HPDE6-E6E7 (cell line): Measurements from ENCODE around the gene SMIM44.

Source experiments
- DNase-seq: peaks from one replicate; pipeline ENCODE4 v3.0.0; 2011; ENCODE audit warnings: missing footprints; ENCODE audit errors: extremely low spot score

Gene SMIM44

DNA sequence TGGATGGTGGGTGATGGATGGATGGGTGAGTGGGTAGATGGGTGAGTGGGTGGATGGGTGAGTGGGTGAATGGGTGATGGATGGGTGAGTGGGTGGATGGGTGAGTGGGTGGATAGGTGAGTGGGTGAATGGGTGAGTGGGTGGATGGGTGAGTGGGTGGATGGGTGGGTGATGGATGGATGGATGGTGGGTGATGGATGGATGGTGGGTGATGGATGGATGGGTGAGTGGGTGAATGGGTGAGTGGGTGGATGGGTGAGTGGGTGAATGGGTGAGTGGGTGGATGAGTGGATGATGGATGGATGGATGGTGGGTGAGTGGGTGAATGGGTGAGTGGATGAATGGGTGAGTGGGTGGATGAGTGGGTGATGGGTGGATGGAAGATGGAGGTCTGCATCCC lies 5.7 kb downstream of the SMIM44 start:
- DNase-seq = no peak

DNA sequence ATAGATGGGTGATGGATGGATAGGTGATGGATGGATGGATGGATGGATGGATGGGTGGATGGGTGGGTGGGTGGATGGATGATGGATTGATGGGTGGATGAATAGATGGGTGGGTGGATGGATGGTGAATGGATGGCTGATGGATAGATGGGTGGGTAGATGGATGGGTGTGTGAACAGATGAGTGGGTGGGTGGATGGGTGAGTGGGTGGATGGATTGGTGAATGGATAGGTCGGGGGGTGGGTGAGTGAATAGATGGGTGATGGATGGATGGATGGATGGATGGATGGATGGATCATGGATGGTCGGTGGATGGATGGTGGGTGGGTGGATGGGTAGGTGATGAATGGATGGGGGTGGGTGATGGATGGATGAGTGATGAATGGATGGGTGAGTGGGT lies 6.4 kb downstream of the SMIM44 start:
- no peak for DNase-seq

DNA sequence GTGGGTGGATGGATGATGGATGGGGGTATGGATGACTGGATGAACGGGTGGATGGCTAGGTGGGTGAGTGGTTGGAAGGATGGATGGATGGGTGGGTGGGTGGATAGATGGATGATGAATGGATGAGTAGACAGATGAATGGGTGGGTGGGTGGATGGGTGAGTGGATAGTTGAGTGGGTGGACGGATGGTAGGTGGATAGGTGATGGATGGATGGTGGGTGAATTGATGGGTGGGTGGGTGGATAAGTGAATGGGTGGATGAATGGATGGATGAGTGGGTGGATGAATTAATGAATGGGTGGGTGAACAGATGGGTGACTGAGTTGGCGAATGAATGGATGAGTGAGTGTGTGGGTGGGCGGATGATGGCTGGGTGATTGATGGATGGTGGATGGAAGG lies 7.8 kb downstream of the SMIM44 start:
- DNase-seq = no peak

DNA sequence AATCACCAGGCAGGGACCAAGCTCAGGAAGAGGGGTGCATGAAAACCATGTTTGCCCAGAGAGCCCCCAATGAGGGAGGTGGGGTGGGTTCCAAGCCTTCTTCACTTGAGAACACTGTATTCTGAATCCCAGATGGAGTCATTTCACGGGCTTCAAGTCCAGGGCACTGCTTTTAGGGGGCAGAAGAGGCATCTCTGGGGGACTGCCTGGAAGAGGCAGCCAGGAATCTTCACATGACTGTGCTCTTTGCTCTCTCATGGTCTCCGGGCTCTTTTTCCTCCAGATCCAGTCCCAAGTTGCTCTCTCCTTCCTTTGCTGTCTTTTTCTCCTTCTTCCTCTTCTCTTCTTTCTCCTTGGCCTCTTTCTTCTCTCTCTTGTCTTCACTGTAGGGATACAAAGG lies 8.6 kb downstream of the SMIM44 start:
- no peak for DNase-seq

DNA sequence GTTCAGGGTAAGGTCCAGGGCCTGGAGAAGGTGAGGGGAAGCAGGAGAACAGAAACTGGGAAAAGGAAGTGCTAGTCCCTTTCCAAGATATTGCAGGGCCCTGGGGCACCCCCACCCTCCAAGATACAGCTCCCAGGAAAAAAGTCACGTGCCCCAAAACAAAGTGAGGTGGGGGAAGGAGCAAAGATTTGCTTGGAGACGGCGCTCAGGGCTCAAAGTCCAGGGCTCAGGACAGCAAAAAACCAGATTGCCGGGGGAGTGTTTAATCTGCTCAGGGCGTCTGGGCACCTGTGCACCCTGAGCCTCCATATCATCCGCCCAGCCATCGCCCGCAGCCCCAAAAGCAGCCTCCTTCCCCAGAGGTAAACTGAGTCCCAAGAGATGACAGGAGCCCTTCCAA lies 9.2 kb downstream of the SMIM44 start:
- no peak for DNase-seq

DNA sequence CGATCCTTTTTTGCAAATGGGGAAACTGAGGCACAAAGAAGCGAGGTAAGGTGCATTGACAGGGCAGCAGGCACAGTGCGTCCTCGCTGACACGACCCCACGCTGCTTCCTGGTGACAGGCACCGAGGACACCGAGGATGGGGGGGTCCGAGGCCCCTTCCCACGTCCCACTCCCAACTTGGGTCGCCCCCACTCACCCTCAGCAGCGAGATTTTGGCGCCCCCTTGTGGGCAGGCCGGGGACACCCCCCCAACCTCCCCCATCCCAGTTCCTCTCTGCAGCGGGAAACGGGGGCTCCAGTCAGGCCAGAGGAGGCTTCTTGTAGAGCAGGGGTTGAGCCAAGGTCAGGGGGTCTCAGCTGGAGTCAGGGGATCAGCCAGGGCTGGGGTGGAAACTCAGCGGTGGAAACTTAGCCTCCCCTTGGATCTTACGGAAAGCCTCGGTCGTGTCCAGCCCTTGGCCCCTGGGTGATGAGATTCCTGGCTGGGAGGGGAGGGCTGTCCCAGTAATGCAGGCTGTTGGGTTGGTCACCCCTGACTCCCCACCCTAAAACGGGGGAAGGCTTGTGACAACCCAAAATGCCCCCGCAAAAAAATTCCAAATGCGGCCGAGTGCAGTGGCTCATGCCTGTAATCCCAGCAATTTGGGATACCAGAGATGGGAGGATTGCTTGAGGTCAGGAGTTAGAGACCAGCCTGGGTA lies 11.1 kb downstream of the SMIM44 start:
- DNase-seq = no peak

DNA sequence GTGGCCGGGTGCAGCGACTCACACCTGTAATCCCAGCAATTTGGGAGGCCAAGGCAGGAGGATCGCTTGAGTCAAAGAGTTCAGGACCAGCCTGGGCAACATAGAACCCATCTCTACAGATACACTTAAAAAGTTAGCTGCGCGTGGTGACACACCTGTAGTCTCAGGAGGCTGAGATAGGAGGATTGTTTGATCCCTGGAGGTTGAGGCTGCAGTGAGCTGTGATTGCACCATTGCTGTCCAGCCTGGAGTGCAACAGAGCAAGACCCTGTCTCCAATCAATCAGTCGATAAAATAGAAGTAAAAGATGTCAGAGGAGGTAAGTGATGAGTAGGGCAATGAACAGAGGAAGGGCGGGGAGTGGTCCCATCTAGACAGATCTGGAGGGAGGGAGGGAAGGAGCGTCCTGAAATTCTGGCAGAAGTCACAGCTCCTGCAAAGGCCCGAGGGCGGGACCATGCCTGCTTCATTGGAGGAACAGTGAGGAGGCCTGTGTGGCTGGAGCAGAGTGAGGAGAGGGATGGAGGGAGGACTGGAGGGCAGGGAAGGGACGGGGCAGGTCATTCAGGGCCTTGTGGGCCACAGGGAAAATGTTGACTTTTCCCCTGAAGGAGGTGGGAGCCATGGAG lies 12.6 kb downstream of the SMIM44 start:
- no peak for DNase-seq

DNA sequence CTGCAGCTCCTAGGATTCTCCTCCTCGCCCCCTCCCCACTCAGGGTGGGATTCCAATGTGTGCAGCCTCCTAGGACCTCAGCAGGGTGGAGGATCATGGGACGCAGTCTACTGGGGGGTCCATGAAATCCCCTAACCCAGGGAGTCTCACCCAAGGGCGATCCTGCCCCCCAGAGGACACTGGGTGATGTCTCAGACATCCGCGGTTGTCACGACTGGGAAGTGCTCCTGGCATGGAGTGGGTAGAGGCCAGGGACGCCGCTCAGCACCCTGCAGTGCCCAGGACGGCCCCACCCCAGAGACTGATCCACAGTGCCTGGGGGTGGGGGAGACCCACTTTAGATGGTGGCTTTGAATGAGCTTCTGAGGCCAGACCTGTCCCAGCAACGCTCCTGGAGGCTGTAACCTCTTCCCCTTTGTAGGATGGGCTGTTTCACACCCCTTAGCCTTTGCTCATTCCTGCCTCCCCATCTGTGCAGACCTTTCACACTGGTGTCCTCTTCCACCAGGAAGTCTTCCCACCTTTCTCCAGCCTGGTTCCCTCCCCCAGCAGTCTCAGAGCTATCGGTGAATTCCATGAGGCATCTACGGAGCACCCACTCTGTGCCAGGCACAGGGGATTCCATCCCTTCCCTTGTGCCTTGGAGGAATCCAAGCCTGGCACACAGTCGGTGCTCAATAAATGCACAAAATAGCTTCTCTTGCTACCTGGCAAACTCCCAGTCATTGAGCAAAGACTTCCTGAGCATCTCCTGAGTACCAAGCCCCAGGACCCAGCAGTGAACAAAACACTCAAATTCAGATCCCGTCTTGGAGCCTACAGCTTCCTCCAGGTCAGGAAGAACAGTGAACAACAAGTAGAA lies 13.4 kb downstream of the SMIM44 start:
- no peak for DNase-seq

DNA sequence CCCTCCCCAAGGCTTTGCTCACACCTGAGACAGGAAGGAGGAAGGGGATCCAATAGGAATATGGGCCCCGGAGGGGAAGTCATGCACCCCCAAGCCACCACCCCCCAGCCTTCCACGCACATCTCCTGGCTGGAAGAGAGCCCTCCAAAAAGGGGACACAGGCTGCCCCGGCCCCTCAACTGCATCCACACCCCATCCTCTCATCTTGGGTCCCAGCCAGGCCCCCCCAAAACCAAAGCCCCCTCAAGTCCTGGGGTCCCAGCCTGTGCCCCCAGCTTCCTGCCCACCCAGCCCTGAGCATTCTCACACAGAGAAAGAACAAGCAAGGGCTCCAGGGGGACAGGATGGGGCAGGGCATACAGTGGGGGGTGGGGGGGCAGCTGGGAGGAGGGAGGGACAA lies 15.0 kb downstream of the SMIM44 start:
- DNase-seq = no peak

DNA sequence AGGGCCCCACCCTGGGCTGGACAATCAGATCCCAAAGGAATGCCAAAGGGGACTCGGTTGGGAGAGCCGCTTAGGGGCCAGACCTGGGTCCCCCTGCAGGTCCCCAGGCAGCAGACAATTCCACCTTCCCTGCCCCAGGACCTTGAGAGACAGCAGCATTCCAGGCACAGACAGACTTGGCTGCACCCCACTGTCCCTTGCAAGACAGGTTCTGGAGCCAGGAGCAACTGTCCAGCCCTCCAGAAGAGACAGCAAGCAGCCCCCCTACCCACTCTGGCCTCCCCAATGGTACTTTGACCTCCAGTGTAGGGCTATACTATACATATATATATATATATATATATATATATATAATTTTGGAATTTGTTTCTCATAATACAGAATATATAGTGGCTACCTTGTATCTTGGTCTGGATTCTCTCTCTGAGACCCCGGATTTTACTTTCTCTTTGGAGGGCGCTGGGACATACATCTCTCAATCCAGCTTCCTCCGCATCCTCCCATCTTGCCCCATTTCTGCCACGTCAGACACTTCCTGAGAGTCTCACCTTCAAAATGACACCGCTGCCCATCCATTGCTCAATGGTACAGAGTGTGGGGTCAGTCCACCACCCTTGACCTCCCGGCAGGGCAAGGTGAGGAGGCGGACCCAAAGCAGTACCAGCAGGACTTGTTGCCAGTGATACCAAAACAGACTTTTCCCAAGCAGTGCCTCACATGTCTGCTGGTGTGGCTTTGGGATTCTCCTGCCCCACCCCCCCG lies 15.6 kb downstream of the SMIM44 start:
- DNase-seq = no peak

DNA sequence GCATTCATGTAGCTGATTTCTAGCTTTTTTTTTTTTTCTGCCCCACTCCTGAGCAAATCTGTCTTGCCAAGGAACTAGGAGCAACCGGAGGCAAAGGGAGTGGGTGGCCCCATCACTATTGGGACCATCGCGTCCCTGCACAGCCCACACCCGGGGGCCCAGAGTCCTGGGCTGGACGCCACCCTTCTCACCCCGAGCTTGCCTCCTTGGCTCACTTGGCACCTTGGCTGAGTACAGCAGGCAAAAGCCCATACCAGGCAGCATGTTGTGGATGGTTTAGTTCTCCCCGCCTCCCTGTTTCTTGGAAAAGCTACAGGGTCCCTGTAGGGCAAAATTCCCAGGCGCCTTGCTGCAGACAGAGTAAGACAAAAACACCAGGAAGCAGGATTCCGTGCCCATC lies 16.6 kb downstream of the SMIM44 start:
- no peak for DNase-seq

DNA sequence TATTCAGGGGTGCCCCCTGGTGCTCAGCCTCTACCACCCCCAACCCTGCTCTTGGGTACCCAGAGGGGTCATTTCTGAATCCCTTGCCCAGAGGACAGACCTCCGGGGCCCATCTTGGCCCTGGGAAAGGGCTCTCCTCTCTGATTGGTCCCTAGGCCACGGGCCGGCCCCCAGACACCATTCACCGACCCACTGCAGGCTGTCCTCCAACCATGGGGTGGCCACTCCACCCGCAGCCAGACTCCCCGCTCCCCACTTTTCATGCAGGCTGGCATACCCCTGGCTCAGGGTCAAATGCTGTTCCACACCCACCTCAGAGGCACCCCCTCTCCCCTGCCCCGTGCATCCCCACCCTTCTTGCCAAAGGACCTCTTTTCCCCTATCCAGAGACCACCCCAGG lies 17.7 kb downstream of the SMIM44 start:
- DNase-seq = no peak

DNA sequence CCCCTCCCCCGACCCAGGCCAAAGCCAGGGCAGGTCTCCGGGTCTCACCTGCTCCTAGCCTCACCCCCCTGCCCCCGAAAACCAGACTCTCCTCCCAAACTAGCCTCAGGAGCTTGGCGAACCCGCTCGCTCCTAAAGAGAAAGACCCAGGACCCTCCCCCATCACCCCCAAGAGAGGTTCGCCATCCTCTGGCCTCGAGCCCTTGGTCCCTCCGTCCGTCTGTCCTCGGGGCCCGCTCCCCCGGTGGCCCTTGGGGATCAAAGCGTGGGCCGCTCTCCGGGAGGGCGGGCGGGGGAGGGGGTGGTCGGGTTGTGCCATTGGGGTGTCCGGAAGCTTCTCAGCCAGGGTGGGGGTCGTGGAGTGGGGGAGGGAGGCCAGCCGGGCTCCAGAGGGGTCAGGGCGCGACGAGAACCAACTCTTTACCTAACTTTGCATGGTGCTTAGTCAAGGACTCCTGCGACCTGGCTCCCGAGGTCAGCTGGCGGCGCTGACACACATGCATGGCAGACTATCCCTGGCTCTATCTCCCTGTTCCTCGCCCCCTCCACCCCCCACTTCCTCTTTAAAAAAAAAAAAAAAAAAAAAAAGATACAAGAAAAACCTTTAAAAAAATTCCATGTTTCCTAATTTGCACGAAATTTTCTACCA lies 18.5 kb downstream of the SMIM44 start:
- DNase-seq = no peak

DNA sequence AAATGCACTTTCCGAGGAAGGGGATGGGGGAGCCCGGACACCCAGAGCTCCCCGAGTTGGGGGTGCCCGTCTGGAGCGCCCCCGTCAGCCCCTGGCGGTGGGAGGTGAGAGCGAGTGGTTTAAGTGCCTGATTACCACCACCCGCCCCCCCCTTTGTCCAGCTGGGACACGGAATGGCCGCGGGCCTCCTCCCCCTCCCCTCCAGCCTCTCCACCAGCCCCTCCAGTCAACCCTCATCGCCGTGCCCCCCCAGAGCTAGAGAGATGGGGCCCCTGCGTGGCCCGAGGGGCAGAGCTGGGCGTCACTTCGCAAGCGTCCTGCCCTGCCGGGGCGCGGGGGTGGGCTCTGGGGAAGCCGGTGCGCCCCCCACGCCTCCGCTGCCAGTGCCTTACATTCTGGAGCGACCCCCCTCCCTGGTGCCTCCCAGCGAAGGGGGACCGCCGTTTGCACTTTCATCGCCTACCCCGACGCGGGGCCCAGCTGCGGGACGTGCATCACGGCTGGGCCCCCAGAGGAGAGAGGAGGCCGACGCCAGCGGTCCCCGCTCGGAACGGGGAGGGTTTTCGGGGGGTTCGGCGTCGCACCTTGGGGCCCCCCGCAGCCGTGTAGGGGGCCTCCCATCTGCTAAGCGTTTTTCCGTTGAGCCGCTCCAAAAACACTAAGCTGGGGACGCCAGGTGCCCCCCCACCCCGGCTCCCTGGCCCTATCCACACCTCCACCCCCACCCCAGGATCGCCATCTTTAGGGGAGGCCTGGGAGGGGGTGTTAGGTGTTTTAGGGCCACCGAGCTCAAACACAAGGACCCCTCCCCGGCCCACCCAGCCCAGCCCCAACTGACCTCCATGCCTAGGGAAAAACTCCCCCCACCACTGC lies 19.3 kb downstream of the SMIM44 start:
- DNase-seq = no peak

DNA sequence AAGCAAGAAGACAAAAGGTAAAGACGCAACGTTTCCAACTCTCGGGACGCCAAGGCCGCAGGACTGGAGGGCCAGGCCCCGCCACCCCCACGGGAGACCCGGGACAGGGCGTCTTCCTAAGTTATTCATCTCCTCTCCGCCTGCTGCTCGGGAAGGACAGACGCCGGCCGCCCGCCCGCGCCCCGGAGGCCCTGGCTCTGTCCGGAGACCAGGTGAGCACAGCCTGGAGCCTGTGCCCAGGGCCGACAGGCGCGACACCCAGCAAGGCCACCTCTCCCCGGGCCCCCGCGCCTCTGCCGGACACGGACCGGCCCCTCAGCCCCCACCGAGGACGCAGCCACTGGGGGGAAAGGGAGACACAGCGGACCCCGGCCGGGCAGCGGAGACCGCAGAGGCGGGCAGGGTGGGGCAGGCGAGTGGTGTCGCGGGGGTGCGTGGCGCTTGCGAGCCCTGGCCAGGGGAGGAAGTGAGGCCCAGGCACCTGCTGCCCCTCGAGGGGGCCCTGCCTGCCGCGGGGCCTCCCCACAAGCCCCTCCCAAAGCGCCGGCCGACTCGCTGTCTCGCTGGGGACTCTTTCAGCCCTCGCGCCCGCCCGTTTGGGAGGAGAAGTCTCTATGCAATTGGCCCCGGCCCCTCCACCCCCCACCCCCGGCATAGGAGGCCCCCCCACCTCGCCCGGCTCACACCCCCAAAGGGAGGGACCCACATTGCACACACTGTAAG lies 20.1 kb downstream of the SMIM44 start:
- no peak for DNase-seq

DNA sequence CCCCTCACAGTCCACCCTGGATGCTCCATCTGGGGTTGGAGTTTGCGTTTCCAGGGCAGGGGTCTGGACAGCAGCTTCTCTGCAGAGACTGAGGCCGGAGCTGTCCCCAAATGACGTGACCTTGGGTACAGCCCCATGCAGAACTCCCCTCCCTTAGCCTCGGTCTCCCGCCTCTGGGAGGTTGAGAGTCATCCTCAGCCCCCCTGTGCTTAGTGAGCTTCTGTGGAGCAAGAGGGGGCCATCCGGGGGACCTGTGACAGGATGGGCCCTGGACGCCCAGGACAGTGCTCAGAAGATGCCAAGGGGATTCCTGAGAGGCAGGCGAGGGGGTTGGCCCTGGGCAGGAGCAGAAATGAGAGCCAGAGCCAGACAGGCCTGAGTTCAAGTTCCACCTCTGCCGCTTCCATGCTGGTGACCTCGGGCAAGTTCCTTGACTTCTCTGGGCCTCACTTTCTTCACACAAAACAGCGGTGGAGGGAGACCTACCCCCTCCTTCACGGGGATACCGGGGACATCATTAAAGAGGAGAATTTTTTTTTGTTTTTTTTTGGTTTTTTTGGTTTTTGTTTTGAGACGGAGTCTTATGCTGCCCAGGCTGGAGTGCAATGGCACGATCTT lies 23.2 kb downstream of the SMIM44 start:
- no peak for DNase-seq

DNA sequence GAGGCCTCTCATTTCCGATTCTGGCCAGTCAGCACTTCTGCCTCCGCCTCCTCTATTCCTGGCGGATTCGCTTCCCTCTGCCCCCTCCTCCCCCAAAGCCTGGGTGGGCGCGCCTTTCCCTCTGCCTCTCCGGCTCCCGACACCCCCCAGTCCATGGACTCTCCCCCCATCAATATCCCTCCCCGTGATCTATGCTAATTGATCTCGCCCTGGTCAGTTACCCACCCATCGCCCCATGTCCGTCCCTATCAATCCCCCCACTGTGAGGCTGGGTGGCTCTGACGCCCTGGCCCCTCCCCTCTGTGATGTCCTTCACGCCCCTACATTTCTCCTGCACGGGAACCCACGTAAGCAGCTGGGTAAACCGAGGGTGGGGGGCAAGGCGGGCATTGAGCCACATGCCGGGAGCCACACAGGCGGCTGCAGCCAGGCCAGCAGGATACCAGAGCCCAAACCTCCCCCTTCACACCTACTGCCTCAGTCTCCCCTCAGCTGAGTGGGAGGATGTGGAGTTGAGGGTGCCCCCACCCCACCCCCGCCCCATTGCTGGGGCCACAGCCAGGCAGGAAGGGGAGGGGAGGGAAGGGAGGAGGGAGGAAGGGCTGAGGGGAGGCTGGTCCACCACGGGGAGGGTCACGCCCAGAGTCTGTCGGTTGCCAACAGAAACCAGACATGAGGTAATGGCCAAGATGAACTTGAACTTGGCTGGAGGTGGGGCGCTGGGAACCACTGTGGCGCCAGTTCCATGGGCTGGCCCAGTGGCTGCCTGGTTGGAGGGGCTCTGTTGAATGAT lies 24.0 kb downstream of the SMIM44 start:
- DNase-seq = no peak

DNA sequence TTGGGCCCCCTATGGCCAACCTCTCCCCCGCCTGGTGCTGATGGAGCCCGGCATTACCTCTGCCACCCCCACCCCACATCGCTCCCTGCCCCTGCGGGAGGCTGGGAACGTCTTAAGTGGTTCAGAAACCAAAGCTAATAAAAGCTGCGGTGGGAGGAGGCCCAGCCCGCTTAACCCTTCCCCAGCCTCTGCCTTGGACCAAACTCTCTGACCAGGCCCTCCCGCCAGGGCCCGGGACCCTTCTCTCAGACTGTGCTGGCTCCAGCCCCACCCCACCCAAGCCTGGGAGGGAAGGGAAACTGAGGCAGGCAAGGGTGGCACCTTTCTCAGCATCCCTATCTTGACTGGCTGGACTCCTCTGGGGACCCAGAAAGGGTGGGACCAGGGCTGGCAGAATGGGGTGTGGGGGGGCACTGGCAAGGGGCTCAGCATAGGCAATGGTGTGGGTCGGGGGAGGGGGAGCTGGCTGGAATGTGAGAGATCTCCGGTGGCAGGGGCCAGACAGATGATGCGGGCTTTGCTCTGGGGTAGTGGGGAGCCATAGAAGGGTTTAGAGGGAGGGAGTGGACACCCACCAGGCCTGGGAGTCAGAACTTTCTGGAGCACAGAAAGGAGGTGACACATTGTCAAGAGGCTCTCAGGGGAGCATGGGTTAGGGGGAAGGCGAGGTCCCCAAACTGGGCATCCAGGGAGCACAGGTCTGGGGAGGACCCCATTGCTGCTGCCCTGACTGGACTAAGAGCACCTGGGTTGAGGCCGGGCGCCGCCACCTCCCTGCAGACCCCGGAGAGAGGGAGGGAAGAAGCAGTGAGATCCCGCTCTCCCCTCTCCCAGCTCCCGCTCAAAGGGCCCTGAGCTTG lies 24.8 kb downstream of the SMIM44 start:
- DNase-seq = no peak
